HepG2 (cell line): ENCODE results near the gene SNRPD3. TPM values are rescaled to one million over a fixed set of nuclear protein-coding genes. Genes with fewer than 3 reads are reported as not detected.

Experiments
- AGO1 ChIP-seq: fragments of 200-400 bp; formaldehyde crosslinking; IDR thresholded peaks from 2 replicates; pipeline ENCODE4 v1.6.1; 2017; ENCODE audit warnings: mild to moderate bottlenecking, low read depth, low read length, moderate library complexity; ENCODE audit not compliant: poor library complexity, severe bottlenecking
- ARHGAP35 ChIP-seq: sonication (generic); formaldehyde crosslinking; IDR thresholded peaks from 2 replicates; pipeline ENCODE4 v1.9.0; 2022; ENCODE audit warnings: mild to moderate bottlenecking, inconsistent platforms, moderate library complexity, missing genetic modification reagents, borderline replicate concordance
- ATF7-NPFF ChIP-seq: sonication (generic); formaldehyde crosslinking; IDR thresholded peaks from 2 replicates; pipeline ENCODE4 v1.8.1; 2023; ENCODE audit warnings: mild to moderate bottlenecking, low read depth, missing genetic modification reagents, moderate library complexity
- CENPBD1 ChIP-seq: sonication (generic); formaldehyde crosslinking; IDR thresholded peaks from 2 replicates; pipeline ENCODE4 v1.8.0; 2022; ENCODE audit warnings: missing genetic modification reagents, low read depth, mild to moderate bottlenecking, borderline replicate concordance
- CERS6 ChIP-seq: sonication (generic); formaldehyde crosslinking; IDR thresholded peaks from 2 replicates; pipeline ENCODE4 v1.5.0; 2020; ENCODE audit warnings: missing genetic modification reagents
- CHCHD3 ChIP-seq: sonication (generic); formaldehyde crosslinking; IDR thresholded peaks from 2 replicates; pipeline ENCODE4 v1.8.0; 2022; ENCODE audit warnings: mild to moderate bottlenecking, missing genetic modification reagents, moderate library complexity
- FOXA3 ChIP-seq: IDR thresholded peaks from 2 replicates; pipeline ENCODE4 v1.6.1; 2016; ENCODE audit warnings: missing genetic modification reagents, missing compliant biosample characterization
- KAT2B ChIP-seq: fragments of 150-350 bp; IDR thresholded peaks from 2 replicates; pipeline ENCODE4 v1.6.1; 2014; ENCODE audit warnings: low read depth, low read length, borderline replicate concordance
- PAF1 ChIP-seq: IDR thresholded peaks from 2 replicates; pipeline ENCODE4 v1.6.1; 2016; ENCODE audit warnings: missing genetic modification reagents, missing compliant biosample characterization
- PAXIP1 ChIP-seq: sonication (generic); formaldehyde crosslinking; conservative IDR thresholded peaks from 2 replicates; pipeline ENCODE4 v1.4.0; 2020; ENCODE audit warnings: mild to moderate bottlenecking, missing genetic modification reagents, moderate library complexity
- SRSF9 ChIP-seq: fragments of 200-400 bp; formaldehyde crosslinking; IDR thresholded peaks from 2 replicates; pipeline ENCODE4 v1.6.1; 2018; ENCODE audit warnings: borderline replicate concordance, mild to moderate bottlenecking, low read depth, low read length; ENCODE audit not compliant: insufficient read depth, poor library complexity, severe bottlenecking
- TCF7L2 ChIP-seq: IDR thresholded peaks from 2 replicates; pipeline ENCODE4 v1.6.1; 2011; ENCODE audit warnings: mild to moderate bottlenecking, low read depth, low read length, moderate library complexity
- ZNF275 ChIP-seq: sonication (generic); formaldehyde crosslinking; IDR thresholded peaks from 2 replicates; pipeline ENCODE4 v1.8.0; 2022; ENCODE audit warnings: missing genetic modification reagents, mild to moderate bottlenecking, inconsistent platforms, borderline replicate concordance
- ZNF343 ChIP-seq: sonication (generic); formaldehyde crosslinking; IDR thresholded peaks from 2 replicates; pipeline ENCODE4 v1.4.0; 2020; ENCODE audit warnings: mild to moderate bottlenecking, missing genetic modification reagents
- ZNF512 ChIP-seq: sonication (generic); formaldehyde crosslinking; IDR thresholded peaks from 2 replicates; pipeline ENCODE4 v1.4.0; 2020; ENCODE audit warnings: mild to moderate bottlenecking, missing genetic modification reagents
- ZNF710 ChIP-seq: sonication (generic); formaldehyde crosslinking; IDR thresholded peaks from 2 replicates; pipeline ENCODE4 v1.5.0; 2020; ENCODE audit warnings: mild to moderate bottlenecking, missing genetic modification reagents, borderline replicate concordance
- ZNF724P ChIP-seq: sonication (generic); formaldehyde crosslinking; IDR thresholded peaks from 2 replicates; pipeline ENCODE4 v1.8.0; 2022; ENCODE audit warnings: missing genetic modification reagents, borderline replicate concordance
- polyA plus RNA-seq, 8 experiments: library from polyadenylated mRNA; depleted of rRNA in 3 of 8; stranded (reverse) in 7 of 8; unstranded in 1 of 8; fragments of >200 nt; fragmentation: Illumina TruSeq in 4 of 8; extraction: Trizol in 4 of 8; gene quantifications; 2 replicates each; pipeline versions ENCODE4 v1.2.1 to v1.2.3, GENCODE V29; 2011 to 2016; ENCODE audit warnings: low read depth in 4 of 8, missing spikeins in 1 of 8, mixed read lengths in 1 of 8; ENCODE audit not compliant: insufficient read depth in 1 of 8
- total RNA-seq, 5 experiments: library from RNA; depleted of rRNA; stranded (reverse); fragments of >200 nt; fragmentation: Illumina TruSeq; extraction: Trizol; gene quantifications; 2 replicates each; pipeline ENCODE4 v1.2.3, GENCODE V29; 2016; ENCODE audit warnings: low read depth in 1 of 5

Gene SNRPD3
- total and polyA plus RNA-seq, 2 of the 13 experiments (the other 11 are each of a cell fraction or from before 2014, with no cell fraction given): 110 to 209 TPM

GRCh38 chr22:24514241-24515026, 41.4 kb upstream of the SNRPD3 start (continued):
- TF ChIP-seq AGO1: no peak
- peak; percentile 97 for TF ChIP-seq ZNF343 (CRISPR knock-in tag)
- TF ChIP-seq FOXA3 (CRISPR knock-in tag): peak; percentile 99
- peak; percentile 96 for TF ChIP-seq ZNF275
- no peak for TF ChIP-seq CERS6
- TF ChIP-seq TCF7L2: no peak
- TF ChIP-seq ARHGAP35 (CRISPR knock-in tag): peak; percentile 73; the same call in 1 of the 2 replicates
- no peak for TF ChIP-seq KAT2B
- TF ChIP-seq PAXIP1 (CRISPR knock-in tag): peak; percentile 98
- TF ChIP-seq ZNF724P (CRISPR knock-in tag): peak; percentile 96
- no peak; the same call in 1 of the 2 replicates for TF ChIP-seq CENPBD1
- peak; percentile 88 for TF ChIP-seq ZNF710 (CRISPR knock-in tag)
- TF ChIP-seq PAF1 (CRISPR knock-in tag): no peak
- TF ChIP-seq SRSF9: no peak
- TF ChIP-seq ZNF512 (CRISPR knock-in tag): no peak
- 0 out of 2 replicates have a peak, but pooled peaks have one; percentile 51 for TF ChIP-seq CHCHD3 (CRISPR knock-in tag)
- peak; percentile 97 for TF ChIP-seq ATF7-NPFF
